ENCODE measurements around the gene BICD1. TPM values are rescaled to one million over a fixed set of nuclear protein-coding genes. Genes with fewer than 3 reads are reported as not detected.
"Not testable (repeated sequence)": the region's sequence is repeated elsewhere in the genome, so short reads cannot be mapped to it uniquely, and the experiment has no call there.

The BICD1 gene
- polyA plus RNA-seq, 1 donor: 26.8 TPM

GRCh38 chr12:32248441-32249140, 141.9 kb downstream of the BICD1 start:
- no peak for DNase-seq

- DNase-seq: no peak
Observed at GRCh38 chr12:32249777-32250176, 143.1 kb downstream of the BICD1 start.

GRCh38 chr12:32252199-32253073, 145.8 kb downstream of the BICD1 start:
- no peak for DNase-seq

GRCh38 chr12:32253154-32253790, 146.6 kb downstream of the BICD1 start:
- DNase-seq: no peak

- DNase-seq: no peak
Observed at GRCh38 chr12:32254260-32254956, 147.8 kb downstream of the BICD1 start.

- no peak for DNase-seq
Observed at GRCh38 chr12:32255588-32255987, 148.9 kb downstream of the BICD1 start.

GRCh38 chr12:32257695-32258496, 151.2 kb downstream of the BICD1 start:
- DNase-seq: no peak

- DNase-seq: no peak
Observed at GRCh38 chr12:32260696-32261095, 154.0 kb downstream of the BICD1 start.

GRCh38 chr12:32261638-32262037, 155.0 kb downstream of the BICD1 start:
- no peak for DNase-seq

- no peak for DNase-seq
Observed at GRCh38 chr12:32264961-32265360, 158.3 kb downstream of the BICD1 start.

GRCh38 chr12:32265456-32265855, 158.8 kb downstream of the BICD1 start:
- DNase-seq: no peak

- DNase-seq: no peak
Observed at GRCh38 chr12:32265951-32266350, 159.3 kb downstream of the BICD1 start.

- DNase-seq: no peak
Observed at GRCh38 chr12:32266756-32267155, 160.1 kb downstream of the BICD1 start.

- peak; percentile 41 for DNase-seq
Observed at GRCh38 chr12:32270818-32271710, 164.4 kb downstream of the BICD1 start.

GRCh38 chr12:32272465-32272864, 165.8 kb downstream of the BICD1 start:
- DNase-seq: no peak

- no peak for DNase-seq
Observed at GRCh38 chr12:32273063-32273522, 166.4 kb downstream of the BICD1 start.

GRCh38 chr12:32273712-32274111, 167.1 kb downstream of the BICD1 start:
- no peak for DNase-seq

- DNase-seq: no peak
Observed at GRCh38 chr12:32274665-32275064, 168.0 kb downstream of the BICD1 start.

- not testable (repeated sequence) for DNase-seq
Observed at GRCh38 chr12:32275520-32275919, 168.9 kb downstream of the BICD1 start.

GRCh38 chr12:32277774-32278173, 171.1 kb downstream of the BICD1 start:
- DNase-seq: no peak

All from left kidney (tissue), 2 donors.